ENCODE data around the gene ELOVL6. TPM values are rescaled to one million over a fixed set of nuclear protein-coding genes. Genes with fewer than 3 reads are reported as not detected.
"Not testable (repeated sequence)": the region's sequence is repeated elsewhere in the genome, so short reads cannot be mapped to it uniquely, and the experiment has no call there.

The ELOVL6 gene
- total RNA-seq, 1 donor, result 3.8 TPM

- DNase-seq (ENCODE audit: low read depth in 2 of 3, low spot score in 2 of 3), result no peak
Observed at GRCh38 chr4:110042545-110043517, 155.6 kb downstream of the ELOVL6 start.

- DNase-seq (ENCODE audit: low read depth in 2 of 3, low spot score in 2 of 3), result no peak
Observed at GRCh38 chr4:110041735-110042134, 156.7 kb downstream of the ELOVL6 start.

GRCh38 chr4:110039164-110039563, 159.3 kb downstream of the ELOVL6 start:
- DNase-seq (ENCODE audit: low read depth in 2 of 3, low spot score in 2 of 3), result not testable (repeated sequence)

- peak in 2 of 3 donors; percentile 22 to 56 for DNase-seq (ENCODE audit: low read depth in 2 of 3, low spot score in 2 of 3)
Observed at GRCh38 chr4:110034026-110034393, 164.4 kb downstream of the ELOVL6 start.

- DNase-seq (ENCODE audit: low read depth in 2 of 3, low spot score in 2 of 3), result peak in 1 of 3 donors; percentile 4
Observed at GRCh38 chr4:110033355-110034025, 164.9 kb downstream of the ELOVL6 start.

GRCh38 chr4:110032603-110033002, 165.8 kb downstream of the ELOVL6 start:
- DNase-seq (ENCODE audit: low read depth in 2 of 3, low spot score in 2 of 3), result peak in 2 of 3 donors; percentile 84 to 91

- no peak for DNase-seq (ENCODE audit: low read depth in 2 of 3, low spot score in 2 of 3)
Observed at GRCh38 chr4:110025718-110026117, 172.7 kb downstream of the ELOVL6 start.

- no peak for DNase-seq (ENCODE audit: low read depth in 2 of 3, low spot score in 2 of 3)
Observed at GRCh38 chr4:110025056-110025455, 173.4 kb downstream of the ELOVL6 start.

GRCh38 chr4:110022457-110022856, 176.0 kb downstream of the ELOVL6 start:
- DNase-seq (ENCODE audit: low read depth in 2 of 3, low spot score in 2 of 3), result no peak

- no peak for DNase-seq (ENCODE audit: low read depth in 2 of 3, low spot score in 2 of 3)
Observed at GRCh38 chr4:110020646-110021443, 177.6 kb downstream of the ELOVL6 start.

- no peak for DNase-seq (ENCODE audit: low read depth in 2 of 3, low spot score in 2 of 3)
Observed at GRCh38 chr4:110020139-110020538, 178.3 kb downstream of the ELOVL6 start.

GRCh38 chr4:110019153-110019552, 179.3 kb downstream of the ELOVL6 start:
- DNase-seq (ENCODE audit: low read depth in 2 of 3, low spot score in 2 of 3), result no peak

- DNase-seq (ENCODE audit: low read depth in 2 of 3, low spot score in 2 of 3), result no peak
Observed at GRCh38 chr4:110014233-110014632, 184.2 kb downstream of the ELOVL6 start.

- DNase-seq (ENCODE audit: low read depth in 2 of 3, low spot score in 2 of 3), result no peak
Observed at GRCh38 chr4:110012917-110013316, 185.5 kb downstream of the ELOVL6 start.

- DNase-seq (ENCODE audit: low read depth in 2 of 3, low spot score in 2 of 3), result no peak
Observed at GRCh38 chr4:110010797-110011196, 187.6 kb downstream of the ELOVL6 start.

- no peak for DNase-seq (ENCODE audit: low read depth in 2 of 3, low spot score in 2 of 3)
Observed at GRCh38 chr4:110009550-110009949, 188.9 kb downstream of the ELOVL6 start.

GRCh38 chr4:110008540-110008939, 189.9 kb downstream of the ELOVL6 start:
- no peak for DNase-seq (ENCODE audit: low read depth in 2 of 3, low spot score in 2 of 3)

- DNase-seq (ENCODE audit: low read depth in 2 of 3, low spot score in 2 of 3), result no peak
Observed at GRCh38 chr4:110007217-110007616, 191.2 kb downstream of the ELOVL6 start.

- peak; percentile 7 to 81 (median 58) for DNase-seq (ENCODE audit: low read depth in 2 of 3, low spot score in 2 of 3)
Observed at GRCh38 chr4:110005461-110006056, 192.9 kb downstream of the ELOVL6 start.

- DNase-seq (ENCODE audit: low read depth in 2 of 3, low spot score in 2 of 3), result no peak
Observed at GRCh38 chr4:110004556-110004955, 193.9 kb downstream of the ELOVL6 start.
